GM19397 (cell line): Measurements from ENCODE around the gene NUBP2.
A peak's percentile ranks its signal among the peaks of the same experiment; 100 is the strongest.

Experiments
- ATAC-seq: cut with Tn5 transposase; IDR thresholded peaks from one replicate; pipeline ENCODE4 v1.9.1; 2021; ENCODE audit warnings: mild to moderate bottlenecking, moderate library complexity; ENCODE audit not compliant: unreplicated experiment

NUBP2 gene

GRCh38 chr16:1823821-1824220 lies 41.1 kb downstream of the NUBP2 start:
- no peak for ATAC-seq

- ATAC-seq: no peak
These were observed 42.7 kb downstream of the NUBP2 start for GRCh38 chr16:1825381-1825863.

- ATAC-seq: peak; percentile 52
These were observed 43.3 kb downstream of the NUBP2 start for GRCh38 chr16:1825864-1826690.

GRCh38 chr16:1826691-1827573 lies 44.2 kb downstream of the NUBP2 start, which contains the start of the genes FAHD1 and HAGH:
TSS of gene FAHD1 (plus strand) at chr16:1827206. CDS start at chr16:1827239, 33 bp downstream.
TSS of gene HAGH (minus strand) at chr16:1826825. CDS start at chr16:1826787, 38 bp downstream.
- peak; percentile 83 for ATAC-seq

- no peak for ATAC-seq
These were observed 46.1 kb downstream of the NUBP2 start for GRCh38 chr16:1828645-1829410.

GRCh38 chr16:1830213-1830612 lies 47.5 kb downstream of the NUBP2 start:
- ATAC-seq: no peak

- no peak for ATAC-seq
These were observed 48.7 kb downstream of the NUBP2 start for GRCh38 chr16:1831186-1832075.

- no peak for ATAC-seq
These were observed 50.2 kb downstream of the NUBP2 start for GRCh38 chr16:1832838-1833454.

- no peak for ATAC-seq
These were observed 51.3 kb downstream of the NUBP2 start for GRCh38 chr16:1834096-1834495.
